Central memory CD4-positive, alpha-beta T cell (primary cell): ENCODE measurements around the gene GARIN1A.
"Not testable (repeated sequence)": the region's sequence is repeated elsewhere in the genome, so short reads cannot be mapped to it uniquely, and the experiment has no call there.

Experiments
- DNase-seq: peaks from one replicate; pipeline ENCODE4 v3.0.0; 2022
- total RNA-seq, 3 experiments: gene quantifications; one replicate each; lab custom pipeline; 2026; lab: John Stamatoyannopoulos, UW

GARIN1A gene
- 0.53 to 2.1 (median 1.1) reads per million in 3 experiments for total RNA-seq

DNA sequence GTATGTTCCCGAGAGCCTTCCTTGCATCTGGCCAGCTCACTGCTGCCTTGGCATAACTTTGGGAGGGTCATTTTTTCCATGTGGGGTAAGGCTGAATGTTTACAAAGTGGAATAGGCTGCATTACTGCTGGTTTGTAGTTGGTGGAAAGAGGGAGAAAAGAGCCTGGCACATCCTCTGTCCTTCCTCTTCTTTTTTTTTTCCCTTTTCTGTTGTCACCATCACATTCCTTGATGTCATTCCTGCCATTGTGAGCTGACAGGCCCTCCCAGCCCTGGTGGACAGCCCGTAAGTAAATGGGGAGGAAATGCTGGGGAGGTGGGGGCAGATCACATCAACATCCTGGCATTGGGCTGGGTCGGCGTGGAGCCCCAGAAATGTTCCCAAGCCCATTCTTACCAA is at the start of gene GARIN1A:
GARIN1A (plus strand) TSS at position 301 of the 400 bp plus-strand sequence. CDS start 106 bp downstream, outside the sequence.
- no peak for DNase-seq

- DNase-seq: not testable (repeated sequence)
Measured at GRCh38 chr7:128627124-128627523, 45.0 kb upstream of the GARIN1A start.

GRCh38 chr7:128633915-128634314 is 38.2 kb upstream of the GARIN1A start:
- DNase-seq: not testable (repeated sequence)

DNA sequence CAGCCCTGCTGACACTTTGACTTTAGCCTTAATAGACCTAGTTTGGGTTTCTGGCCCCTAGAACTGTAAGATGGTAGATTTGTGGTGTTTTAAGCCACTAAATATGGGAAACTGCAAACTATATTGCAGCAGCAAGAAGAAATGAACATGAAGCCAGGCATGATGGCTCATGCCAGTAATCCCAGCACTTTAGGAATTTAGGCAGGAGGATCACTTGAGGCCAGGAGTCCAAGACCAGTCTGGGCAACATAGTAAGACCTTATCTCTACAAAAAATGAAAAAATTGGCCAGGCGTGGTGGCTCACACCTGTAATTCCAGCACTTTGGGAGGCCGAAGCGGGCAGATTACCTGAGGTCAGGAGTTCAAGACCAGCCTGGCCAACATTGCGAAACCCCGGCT is 26.9 kb upstream of the GARIN1A start:
- DNase-seq: not testable (repeated sequence)

- not testable (repeated sequence) for DNase-seq
Measured at GRCh38 chr7:128645844-128646243, 26.2 kb upstream of the GARIN1A start.

DNA sequence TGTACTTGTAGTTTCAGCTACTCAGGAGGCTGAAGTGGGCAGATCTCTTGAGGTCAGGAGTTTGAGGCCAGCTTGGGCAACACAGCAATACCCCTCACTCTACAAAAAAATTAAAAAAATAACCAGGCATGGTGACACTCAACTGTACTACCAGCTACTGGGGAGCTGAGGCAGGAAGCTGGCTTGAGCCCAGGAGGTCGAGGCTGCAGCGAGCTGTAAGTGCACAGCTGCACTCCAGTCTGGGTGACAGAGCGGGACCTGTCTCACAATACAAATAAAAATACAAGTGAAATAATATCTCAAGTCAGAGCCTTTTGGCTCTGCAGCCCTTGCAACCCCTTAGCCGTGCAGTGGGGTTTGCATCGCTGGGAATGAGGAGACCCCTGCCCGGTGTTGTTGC is 25.2 kb upstream of the GARIN1A start:
- not testable (repeated sequence) for DNase-seq

GRCh38 chr7:128651096-128651495 is 21.0 kb upstream of the GARIN1A start:
- DNase-seq: not testable (repeated sequence)

DNA sequence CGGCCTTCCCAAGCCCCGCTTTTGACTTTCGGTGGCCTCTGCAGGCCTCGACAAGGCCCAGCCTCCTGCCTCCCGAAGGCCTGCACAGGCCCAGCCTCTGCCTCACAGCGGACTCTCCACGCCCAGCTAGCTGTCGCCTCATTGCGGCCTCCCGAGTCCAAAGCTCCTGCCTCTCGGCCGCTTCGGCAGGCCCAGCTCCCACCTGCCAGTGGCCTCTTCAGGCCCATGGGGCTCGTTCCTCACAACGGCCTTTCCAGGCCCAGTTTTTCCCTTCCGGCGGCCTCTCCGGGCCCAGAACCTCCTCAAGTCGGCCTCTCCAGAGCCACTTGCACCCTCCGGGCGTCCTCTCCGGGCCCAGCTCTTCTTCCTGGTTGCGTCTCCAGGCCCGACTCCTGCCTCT is 19.5 kb upstream of the GARIN1A start:
- not testable (repeated sequence) for DNase-seq

- not testable (repeated sequence) for DNase-seq
Measured at GRCh38 chr7:128653197-128653596, 18.9 kb upstream of the GARIN1A start.

- DNase-seq: not testable (repeated sequence)
Measured at GRCh38 chr7:128654080-128654479, 18.0 kb upstream of the GARIN1A start.

- not testable (repeated sequence) for DNase-seq
Measured at GRCh38 chr7:128654501-128654900, 17.6 kb upstream of the GARIN1A start.

DNA sequence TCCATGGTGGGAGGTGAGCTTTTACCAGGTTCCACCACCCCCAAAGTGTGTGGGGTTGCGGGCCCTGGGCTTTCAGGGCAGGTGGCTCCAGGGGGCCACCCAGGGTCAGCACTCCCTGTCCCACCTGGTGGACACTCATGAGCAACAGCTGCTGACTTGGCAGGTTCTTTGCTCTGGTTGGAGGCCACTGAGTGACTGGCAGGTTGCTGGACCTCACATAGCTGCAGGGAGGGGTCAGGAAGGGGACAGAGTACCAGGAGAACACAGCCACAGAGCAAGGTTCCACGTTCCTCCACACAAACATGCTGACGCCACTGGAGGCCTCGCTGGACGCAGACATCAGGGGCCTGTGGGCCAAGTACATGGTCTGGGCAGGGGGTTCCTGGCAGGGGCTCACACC is 13.7 kb upstream of the GARIN1A start:
- not testable (repeated sequence) for DNase-seq

- DNase-seq: no peak
Measured at GRCh38 chr7:128660596-128660995, 11.5 kb upstream of the GARIN1A start.

- no peak for DNase-seq
Measured at GRCh38 chr7:128661446-128661845, 10.6 kb upstream of the GARIN1A start.

- DNase-seq: no peak
Measured at GRCh38 chr7:128662091-128662490, 10.0 kb upstream of the GARIN1A start.

GRCh38 chr7:128663223-128663622 is 8.9 kb upstream of the GARIN1A start:
- DNase-seq: not testable (repeated sequence)

GRCh38 chr7:128665057-128665456 is 7.0 kb upstream of the GARIN1A start:
- no peak for DNase-seq

- DNase-seq: no peak
Measured at GRCh38 chr7:128666200-128666599, 5.9 kb upstream of the GARIN1A start.

GRCh38 chr7:128672927-128673517 is 930 bp downstream of the GARIN1A start:
- no peak for DNase-seq

DNA sequence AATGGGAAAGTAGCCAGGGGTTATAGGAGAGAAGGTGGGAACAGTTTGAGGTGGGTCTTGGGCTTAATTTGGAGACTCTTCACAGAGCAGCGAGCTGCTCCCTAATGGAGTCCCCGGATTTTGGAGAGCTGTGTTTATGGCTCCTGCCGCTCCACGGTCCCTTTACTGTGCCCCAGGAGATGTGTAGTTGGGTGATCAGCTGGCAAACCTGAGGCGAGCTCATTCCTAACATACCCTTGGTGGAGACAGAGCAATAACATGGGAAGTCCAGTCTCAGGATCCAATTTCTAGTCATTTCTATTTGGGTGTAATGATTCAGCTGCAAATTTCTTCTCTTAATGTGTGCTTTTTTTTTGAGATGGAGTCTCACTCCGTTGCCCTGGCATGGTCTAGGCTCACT is 1.5 kb downstream of the GARIN1A start:
- no peak for DNase-seq

GRCh38 chr7:128676665-128677064 is 4.6 kb downstream of the GARIN1A start:
- no peak for DNase-seq

DNA sequence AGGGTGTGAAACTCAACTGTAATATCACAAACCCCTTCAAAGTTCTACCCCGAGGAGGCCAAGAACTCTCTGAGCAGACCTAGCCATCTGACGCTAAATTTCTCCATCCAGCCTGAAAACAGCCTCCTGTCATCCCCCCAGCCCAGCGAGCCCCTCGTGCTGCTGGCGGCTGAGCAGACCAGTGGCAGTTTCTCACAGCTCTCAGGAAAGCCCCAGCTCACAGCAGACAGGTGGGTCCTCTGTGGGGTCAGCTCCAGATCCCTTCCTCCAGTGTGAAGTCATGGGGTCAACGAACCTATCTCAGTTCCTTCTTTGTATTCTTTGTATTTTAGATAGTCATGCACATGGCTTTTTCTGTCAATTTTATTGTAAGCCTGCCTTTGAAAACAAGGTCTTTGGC is 7.8 kb downstream of the GARIN1A start:
- DNase-seq: no peak

GRCh38 chr7:128681794-128682537 is 9.9 kb downstream of the GARIN1A start:
- no peak for DNase-seq

- DNase-seq: not testable (repeated sequence)
Measured at GRCh38 chr7:128683270-128683669, 11.2 kb downstream of the GARIN1A start.
